ENCODE data around the gene ZNF197.

ZNF197 gene

GRCh38 chr3:44674211-44674610, 49.4 kb downstream of the ZNF197 start:
- no peak for ATAC-seq
- TF ChIP-seq GLIS3 (CRISPR knock-in tag; IDR thresholded peaks at IDR 0.05) (no peak), PPARA (CRISPR knock-in tag; IDR thresholded peaks at IDR 0.05; ENCODE audit: borderline replicate concordance) (no peak), ZFP3 (CRISPR knock-in tag; IDR thresholded peaks at IDR 0.05) (no peak), ISL1 (CRISPR knock-in tag; IDR thresholded peaks at IDR 0.05) (no peak), BACH2 (CRISPR knock-in tag; IDR thresholded peaks at IDR 0.05; ENCODE audit: borderline replicate concordance) (no peak)

- TF ChIP-seq GLIS3 (CRISPR knock-in tag; IDR thresholded peaks at IDR 0.05) (no peak), ZFP30 (CRISPR knock-in tag; IDR thresholded peaks at IDR 0.05) (no peak), SNAI2 (CRISPR knock-in tag; IDR thresholded peaks at IDR 0.05) (no peak), ISL1 (CRISPR knock-in tag; IDR thresholded peaks at IDR 0.05) (no peak), CSDC2 (CRISPR knock-in tag; IDR thresholded peaks at IDR 0.05) (no peak), ZFP3 (CRISPR knock-in tag; IDR thresholded peaks at IDR 0.05) (no peak), ESRRG (CRISPR knock-in tag; IDR thresholded peaks at IDR 0.05) (no peak), ZNF8 (CRISPR knock-in tag; IDR thresholded peaks at IDR 0.05) (no peak), ARNTL (CRISPR knock-in tag; IDR thresholded peaks at IDR 0.05; ENCODE audit: borderline replicate concordance, low read depth) (no peak), BACH2 (CRISPR knock-in tag; IDR thresholded peaks at IDR 0.05; ENCODE audit: borderline replicate concordance) (no peak), OSR1 (CRISPR knock-in tag; IDR thresholded peaks at IDR 0.05) (no peak), PATZ1 (CRISPR knock-in tag; IDR thresholded peaks at IDR 0.05; ENCODE audit: borderline replicate concordance) (no peak), TSHZ2 (CRISPR knock-in tag; IDR thresholded peaks at IDR 0.05) (no peak), ZC3H10 (CRISPR knock-in tag; IDR thresholded peaks at IDR 0.05) (no peak)
- no peak for ATAC-seq
Measured at GRCh38 chr3:44678480-44679116, 53.8 kb downstream of the ZNF197 start.

GRCh38 chr3:44680921-44681455, 56.2 kb downstream of the ZNF197 start:
- no peak for TF ChIP-seq OSR1 (CRISPR knock-in tag; IDR thresholded peaks at IDR 0.05)
- no peak for TF ChIP-seq ZNF8 (CRISPR knock-in tag; IDR thresholded peaks at IDR 0.05)
- no peak for TF ChIP-seq ZNF565 (CRISPR knock-in tag; conservative IDR thresholded peaks at IDR 0.05; ENCODE audit: low read depth)
- no peak for TF ChIP-seq PATZ1 (CRISPR knock-in tag; IDR thresholded peaks at IDR 0.05; ENCODE audit: borderline replicate concordance)
- TF ChIP-seq ZNF70 (CRISPR knock-in tag; IDR thresholded peaks at IDR 0.05), result no peak
- no peak for TF ChIP-seq SNAI2 (CRISPR knock-in tag; IDR thresholded peaks at IDR 0.05)
- ATAC-seq, result no peak

GRCh38 chr3:44682182-44682896, 57.5 kb downstream of the ZNF197 start:
- no peak for TF ChIP-seq ZNF565 (CRISPR knock-in tag; conservative IDR thresholded peaks at IDR 0.05; ENCODE audit: low read depth)
- TF ChIP-seq CREB5 (CRISPR knock-in tag; IDR thresholded peaks at IDR 0.05; ENCODE audit: low read depth), result no peak
- TF ChIP-seq TCF4 (CRISPR knock-in tag; IDR thresholded peaks at IDR 0.05; ENCODE audit: borderline replicate concordance), result no peak
- ATAC-seq, result no peak

Measured in SK-N-SH treated with all-trans-retinoic acid at 6 μM for 48 hours (cell line).